Tibial artery (tissue), 4 donors: ENCODE data around the gene TRMT1L.

Experiments
- DNase-seq, 2 donors: peaks; one replicate each; pipeline ENCODE4 v3.0.0-alpha.2; 2019
- H3K27ac ChIP-seq, 2 donors: fragments of 200-600 bp; sonication (generic) in 1 of 2; 1 replicate in 1 of 2; 2 replicates in 1 of 2; pipeline ENCODE4 v1.5.1; 2018 to 2019; ENCODE audit warnings: mild to moderate bottlenecking in 1 of 2
- H3K27me3 ChIP-seq, 2 donors: fragments of 200-600 bp; sonication (generic) in 1 of 2; one replicate each; pipeline versions ENCODE4 v1.5.1 to v1.6.0; 2016 to 2019
- H3K36me3 ChIP-seq, 3 donors: fragments of 200-600 bp; sonication (generic) in 2 of 3; one replicate each; pipeline ENCODE4 v1.5.1; 2016 to 2019; ENCODE audit warnings: mild to moderate bottlenecking in 2 of 3
- H3K4me1 ChIP-seq, 4 donors: fragments of 200-600 bp; sonication (generic) in 2 of 4; 1 replicate in 3 of 4; 2 replicates in 1 of 4; pipeline ENCODE4 v1.5.1; 2016 to 2019
- H3K4me3 ChIP-seq, 2 donors: fragments of 200-600 bp; sonication (generic) in 1 of 2; 1 replicate in 1 of 2; 2 replicates in 1 of 2; pipeline ENCODE4 v1.5.1; 2018 to 2019; ENCODE audit warnings: mild to moderate bottlenecking in 2 of 2
- H3K9me3 ChIP-seq, 3 donors: fragments of 200-600 bp; sonication (generic) in 1 of 3; one replicate each; pipeline ENCODE4 v1.5.1; 2016 to 2019
- CTCF ChIP-seq, 2 experiments: fragments of 200-600 bp in 1 of 2; fragments of 450-650 bp in 1 of 2; IDR thresholded peaks; one replicate each; pipeline ENCODE4 v1.5.1; 2017 to 2019; ENCODE audit warnings: antibody characterized with exemption in 2 of 2, mild to moderate bottlenecking in 1 of 2, moderate library complexity in 1 of 2
- intact Hi-C: fragments of 100-400 bp; cut with DNase I; formaldehyde crosslinking; loops from one replicate; pipeline ENCODE4 v1.15.0; 2023; ENCODE audit warnings: low total_unique reads

The TRMT1L gene

GRCh38 chr1:185077374-185077773, 79.4 kb downstream of the TRMT1L start:
- Histone ChIP-seq H3K27ac (no peak overlapping the region), H3K27me3 (no peaks in the 10 kb centered on the region), H3K4me1 (no peaks in the 10 kb centered on the region), H3K4me3 (no peak overlapping the region), H3K36me3 (no peaks in the 10 kb centered on the region), H3K9me3 (no peaks in the 10 kb centered on the region)
- intact Hi-C loops = no loop called here
- DNase-seq = no peak
- no peak for TF ChIP-seq CTCF (IDR thresholded peaks at IDR 0.05)

- H3K27me3 ChIP-seq = no peaks in the 10 kb centered on the region
- H3K4me3 ChIP-seq = no peak overlapping the region
- H3K36me3 ChIP-seq = no peaks in the 10 kb centered on the region
- no peak overlapping the region for H3K27ac ChIP-seq
- no peaks in the 10 kb centered on the region for H3K4me1 ChIP-seq
- no peak for TF ChIP-seq CTCF (IDR thresholded peaks at IDR 0.05)
- intact Hi-C loops = no loop called here
- H3K9me3 ChIP-seq = no peaks in the 10 kb centered on the region
- no peak for DNase-seq
Measured at GRCh38 chr1:185075476-185075875, 81.3 kb downstream of the TRMT1L start.

- DNase-seq = no peak
- Histone ChIP-seq H3K9me3 (no peaks in the 10 kb centered on the region), H3K27ac (no peak overlapping the region), H3K27me3 (no peaks in the 10 kb centered on the region), H3K4me1 (no peaks in the 10 kb centered on the region), H3K4me3 (no peak overlapping the region), H3K36me3 (no peaks in the 10 kb centered on the region)
- intact Hi-C loops = no loop called here
- no peak for TF ChIP-seq CTCF (IDR thresholded peaks at IDR 0.05)
Measured at GRCh38 chr1:185074307-185074706, 82.4 kb downstream of the TRMT1L start.

GRCh38 chr1:185073725-185074124, 83.0 kb downstream of the TRMT1L start:
- intact Hi-C loops = no loop called here
- Histone ChIP-seq H3K4me1 (no peaks in the 10 kb centered on the region), H3K27ac (no peak overlapping the region), H3K27me3 (no peaks in the 10 kb centered on the region), H3K9me3 (no peaks in the 10 kb centered on the region), H3K36me3 (no peaks in the 10 kb centered on the region), H3K4me3 (no peak overlapping the region)
- DNase-seq = no peak
- TF ChIP-seq CTCF (IDR thresholded peaks at IDR 0.05) = no peak

GRCh38 chr1:185070051-185070450, 86.7 kb downstream of the TRMT1L start:
- Histone ChIP-seq H3K9me3 (no peaks in the 10 kb centered on the region), H3K27me3 (no peaks in the 10 kb centered on the region), H3K36me3 (no peaks in the 10 kb centered on the region), H3K27ac (no peak overlapping the region), H3K4me1 (peaks cover 0 to 4% (median 0%) of the 10 kb centered on the region in 4 donors), H3K4me3 (no peak overlapping the region)
- TF ChIP-seq CTCF (IDR thresholded peaks at IDR 0.05) = no peak
- intact Hi-C loops = no loop called here
- DNase-seq = no peak

GRCh38 chr1:185069202-185069772, 87.5 kb downstream of the TRMT1L start:
- TF ChIP-seq CTCF (IDR thresholded peaks at IDR 0.05) = no peak
- peaks cover 0 to 4% (median 0%) of the 10 kb centered on the region in 4 donors for H3K4me1 ChIP-seq
- H3K36me3 ChIP-seq = no peaks in the 10 kb centered on the region
- intact Hi-C loops = no loop called here
- no peaks in the 10 kb centered on the region for H3K27me3 ChIP-seq
- no peaks in the 10 kb centered on the region for H3K9me3 ChIP-seq
- DNase-seq = no peak
- H3K4me3 ChIP-seq = no peak overlapping the region
- no peak overlapping the region for H3K27ac ChIP-seq
